H1 (cell line): Measurements from ENCODE around the gene CMTM1. TPM values are rescaled to one million over a fixed set of nuclear protein-coding genes. Genes with fewer than 3 reads are reported as not detected.

Experiments
- CTCF ChIA-PET: fragments of 300-600 bp; sonication (Branson Sonifier 250); formaldehyde crosslinking; loops from one replicate; lab custom pipeline; 2021; ENCODE audit not compliant: partially characterized antibody; lab: Charles Lee
- POLR2A ChIA-PET: fragments of 300-600 bp; sonication (Branson Sonifier 250); formaldehyde crosslinking; loops from one replicate; lab custom pipeline; 2021; ENCODE audit warnings: inconsistent platforms; ENCODE audit not compliant: partially characterized antibody; lab: Charles Lee
- DNase-seq, 2 experiments: peaks; one replicate each; pipeline versions ENCODE4 v3.0.0 to v3.0.0-alpha.2; 2010 to 2022; ENCODE audit warnings: low spot score in 2 of 2, low read depth in 1 of 2, mixed read lengths in 1 of 2
- FAIRE-seq: peaks from 2 replicates; lab custom pipeline; 2011; peaks lifted over from hg19 to GRCh38; lab: Jason Lieb, UNC
- H2AFZ ChIP-seq: 2 replicates; pipeline ENCODE4 v1.8.1; 2012; ENCODE audit warnings: low read length, inconsistent platforms
- H2AK5ac ChIP-seq: 2 replicates; pipeline ENCODE4 v1.6.1; 2013; ENCODE audit warnings: low read depth, low read length
- H2BK120ac ChIP-seq: replicated peaks from 2 replicates; pipeline ENCODE3; 2013; ENCODE audit warnings: low read depth, low read length, inconsistent platforms
- H2BK12ac ChIP-seq: 2 replicates; pipeline ENCODE4 v1.6.1; 2013; ENCODE audit warnings: low read depth, low read length
- H2BK15ac ChIP-seq: 2 replicates; pipeline ENCODE4 v1.6.1; 2013; ENCODE audit warnings: low read length
- H2BK20ac ChIP-seq: 2 replicates; pipeline ENCODE4 v1.6.1; 2013; ENCODE audit warnings: low read length
- H2BK5ac ChIP-seq: 2 replicates; pipeline ENCODE4 v1.6.1; 2013; ENCODE audit warnings: low read depth, low read length
- H3K14ac ChIP-seq: 2 replicates; pipeline ENCODE4 v1.6.1; 2013; ENCODE audit warnings: inconsistent platforms; ENCODE audit not compliant: insufficient read length
- H3K18ac ChIP-seq: 2 replicates; pipeline ENCODE4 v1.6.1; 2013; ENCODE audit warnings: low read length; ENCODE audit errors: extremely low read depth
- H3K23ac ChIP-seq: 2 replicates; pipeline ENCODE4 v1.6.1; 2013; ENCODE audit warnings: inconsistent platforms; ENCODE audit not compliant: insufficient read length
- H3K23me2 ChIP-seq: 2 replicates; pipeline ENCODE4 v1.6.1; 2013; ENCODE audit warnings: low read depth, low read length
- H3K27ac ChIP-seq: 2 replicates; pipeline ENCODE4 v1.6.1; 2011; ENCODE audit warnings: low read depth, low read length, inconsistent platforms
- H3K27me3 ChIP-seq, 4 experiments: replicated peaks in 1 of 4; 1 replicate in 1 of 4; 2 replicates in 3 of 4; pipeline versions ENCODE4 v1.6.1 to v1.8.1; 2011 to 2013; ENCODE audit warnings: low read length in 3 of 4, mild to moderate bottlenecking in 3 of 4, inconsistent platforms in 2 of 4, mixed read lengths in 2 of 4, moderate library complexity in 1 of 4; ENCODE audit not compliant: control insufficient read depth in 3 of 4, insufficient read depth in 3 of 4; ENCODE audit errors: extremely low read depth in 1 of 4
- H3K36me3 ChIP-seq, 4 experiments: 2 replicates each; pipeline versions ENCODE4 v1.6.1 to v1.8.1; 2011 to 2013; ENCODE audit warnings: mild to moderate bottlenecking in 4 of 4, low read length in 3 of 4, moderate library complexity in 2 of 4, control low read depth in 1 of 4, inconsistent platforms in 1 of 4; ENCODE audit not compliant: insufficient read depth in 4 of 4, control insufficient read depth in 2 of 4
- H3K4ac ChIP-seq: replicated peaks from 2 replicates; pipeline ENCODE3; 2013; ENCODE audit warnings: low read length, low read depth, mixed read lengths, inconsistent platforms; ENCODE audit not compliant: insufficient read length
- H3K4me1 ChIP-seq, 4 experiments: replicated peaks in 1 of 4; 1 replicate in 1 of 4; 2 replicates in 3 of 4; pipeline versions ENCODE4 v1.6.1 to v1.8.1; 2011 to 2013; ENCODE audit warnings: low read length in 3 of 4, inconsistent platforms in 2 of 4, mixed read lengths in 1 of 4; ENCODE audit not compliant: insufficient read depth in 4 of 4, control insufficient read depth in 3 of 4
- H3K4me2 ChIP-seq, 2 experiments: 2 replicates each; pipeline versions ENCODE4 v1.6.1 to v1.8.1; 2011 to 2013; ENCODE audit warnings: low read depth in 2 of 2, low read length in 2 of 2, control low read depth in 1 of 2, inconsistent platforms in 1 of 2, mild to moderate bottlenecking in 1 of 2; ENCODE audit not compliant: insufficient read depth in 1 of 2
- H3K4me3 ChIP-seq, 4 experiments: fragments of 200-600, 300-600 bp in 1 of 4; sonication (generic), shearing (Covaris generic), sonication (Bioruptor Twin) in 1 of 4; 2 replicates each; pipeline versions ENCODE4 v1.5.1 to v1.8.1; 2011 to 2016; ENCODE audit warnings: low read length in 4 of 4, low read depth in 3 of 4, control low read depth in 2 of 4, inconsistent platforms in 2 of 4, mild to moderate bottlenecking in 2 of 4, mixed read lengths in 1 of 4, moderate library complexity in 1 of 4; ENCODE audit not compliant: insufficient read depth in 2 of 4; ENCODE audit errors: extremely low read depth in 1 of 4
- H3K56ac ChIP-seq: replicated peaks from 2 replicates; pipeline ENCODE3; 2013; ENCODE audit warnings: low read depth, mild to moderate bottlenecking, mixed read lengths, low read length, inconsistent platforms; ENCODE audit not compliant: insufficient read length
- H3K79me1 ChIP-seq: 2 replicates; pipeline ENCODE4 v1.6.1; 2013; ENCODE audit warnings: low read depth, low read length, control low read depth
- H3K79me2 ChIP-seq, 2 experiments: 2 replicates each; pipeline versions ENCODE4 v1.6.1 to v1.8.1; 2012 to 2013; ENCODE audit warnings: low read length in 2 of 2, mild to moderate bottlenecking in 2 of 2, inconsistent platforms in 1 of 2; ENCODE audit not compliant: insufficient read depth in 2 of 2, control insufficient read depth in 1 of 2
- H3K9ac ChIP-seq, 4 experiments: replicated peaks in 1 of 4; 1 replicate in 1 of 4; 2 replicates in 3 of 4; pipeline versions ENCODE4 v1.6.1 to v1.8.1; 2011 to 2013; ENCODE audit warnings: low read depth in 3 of 4, low read length in 3 of 4, control low read depth in 2 of 4, mild to moderate bottlenecking in 2 of 4, moderate library complexity in 2 of 4, inconsistent platforms in 1 of 4; ENCODE audit errors: extremely low read depth in 1 of 4
- H3K9me3 ChIP-seq, 2 experiments: 2 replicates each; pipeline versions ENCODE4 v1.6.1 to v1.8.1; 2012 to 2013; ENCODE audit warnings: mild to moderate bottlenecking in 2 of 2, moderate library complexity in 2 of 2, control low read depth in 1 of 2, inconsistent platforms in 1 of 2, low read depth in 1 of 2, low read length in 1 of 2, mixed read lengths in 1 of 2; ENCODE audit not compliant: insufficient read depth in 2 of 2
- H4K20me1 ChIP-seq, 2 experiments: replicated peaks in 1 of 2; 2 replicates each; pipeline versions ENCODE3 to v1.8.1; 2011 to 2013; ENCODE audit warnings: inconsistent platforms in 2 of 2, low read length in 2 of 2, mild to moderate bottlenecking in 1 of 2; ENCODE audit not compliant: insufficient read depth in 2 of 2, control insufficient read depth in 1 of 2
- H4K5ac ChIP-seq: 2 replicates; pipeline ENCODE4 v1.6.1; 2013; ENCODE audit warnings: low read length, low read depth, mixed read lengths, inconsistent platforms; ENCODE audit not compliant: insufficient read length
- H4K8ac ChIP-seq: 2 replicates; pipeline ENCODE4 v1.8.0; 2013; ENCODE audit warnings: mild to moderate bottlenecking, moderate library complexity, low read length, inconsistent platforms; ENCODE audit not compliant: insufficient read depth; ENCODE audit errors: extremely low read depth
- H4K91ac ChIP-seq: replicated peaks from 2 replicates; pipeline ENCODE3; 2013; ENCODE audit warnings: low read length, mixed read lengths, inconsistent platforms; ENCODE audit not compliant: insufficient read length
- EZH2 ChIP-seq: fragments of 200-600 bp; sonication (generic); IDR thresholded peaks from 2 replicates; pipeline ENCODE4 v1.7.1; 2012; ENCODE audit warnings: low read depth, mild to moderate bottlenecking, moderate library complexity, low read length, inconsistent platforms; ENCODE audit not compliant: severe bottlenecking
- FOSL1 ChIP-seq: IDR thresholded peaks from 2 replicates; pipeline ENCODE4 v1.6.1; 2011; ENCODE audit warnings: mild to moderate bottlenecking, low read depth, low read length, moderate library complexity; ENCODE audit not compliant: insufficient read depth
- HDAC2 ChIP-seq, 2 experiments: fragments of 300-600 bp in 1 of 2; sonication (generic) in 1 of 2; IDR thresholded peaks; 2 replicates each; pipeline ENCODE4 v1.6.1; 2011 to 2012; ENCODE audit warnings: low read depth in 2 of 2, low read length in 2 of 2, mild to moderate bottlenecking in 2 of 2, moderate library complexity in 2 of 2, borderline replicate concordance in 1 of 2, inconsistent platforms in 1 of 2
- HDAC6 ChIP-seq: IDR thresholded peaks from one replicate; pipeline ENCODE4 v1.7.1; 2012; ENCODE audit warnings: low read depth, mild to moderate bottlenecking, inconsistent platforms, low read length, moderate library complexity
- KDM1A ChIP-seq: fragments of 200-600, 300-600 bp; sonication (generic); IDR thresholded peaks from 2 replicates; pipeline ENCODE4 v1.7.1; 2016; ENCODE audit warnings: mild to moderate bottlenecking, low read length, borderline replicate concordance
- MAX ChIP-seq: IDR thresholded peaks from 2 replicates; pipeline ENCODE4 v1.6.1; 2012; ENCODE audit warnings: inconsistent platforms
- NANOG ChIP-seq: IDR thresholded peaks from 2 replicates; pipeline ENCODE4 v1.6.1; 2011; ENCODE audit warnings: low read length, low read depth, mild to moderate bottlenecking, inconsistent platforms; ENCODE audit not compliant: insufficient read depth, poor library complexity, severe bottlenecking
- NRF1 ChIP-seq: IDR thresholded peaks from 2 replicates; pipeline ENCODE4 v1.6.1; 2011; ENCODE audit warnings: mild to moderate bottlenecking, low read depth, low read length, improper control_type of control experiment
- RXRA ChIP-seq: IDR thresholded peaks from 2 replicates; pipeline ENCODE4 v1.6.1; 2011; ENCODE audit warnings: low read depth, mild to moderate bottlenecking, low read length, moderate library complexity; ENCODE audit not compliant: insufficient read depth
- SIN3A ChIP-seq, 2 experiments: IDR thresholded peaks in 1 of 2; conservative IDR thresholded peaks in 1 of 2; 2 replicates each; pipeline ENCODE4 v1.6.1; 2011 to 2012; ENCODE audit warnings: low read length in 2 of 2, improper control_type of control experiment in 1 of 2, low read depth in 1 of 2, mild to moderate bottlenecking in 1 of 2
- SIRT6 ChIP-seq: IDR thresholded peaks from one replicate; pipeline ENCODE4 v1.7.1; 2012; ENCODE audit warnings: low read length, inconsistent platforms
- SP4 ChIP-seq: IDR thresholded peaks from 2 replicates; pipeline ENCODE4 v1.6.1; 2012; ENCODE audit warnings: low read length, inconsistent platforms
- TBP ChIP-seq: IDR thresholded peaks from 2 replicates; pipeline ENCODE4 v1.6.1; 2011; ENCODE audit warnings: low read depth, low read length, improper control_type of control experiment
- WGBS, 2 experiments: shearing (Covaris generic) in 1 of 2; methylation state at CpG; one replicate each; pipeline versions ENCODE4 v1.1.6 to v1.1.7; 2013 to 2015; ENCODE audit warnings: low lambda C conversion rate in 2 of 2, mixed read lengths in 2 of 2, inconsistent platforms in 1 of 2, low coverage in 1 of 2, missing lambda C conversion rate in 1 of 2; ENCODE audit not compliant: insufficient replicate concordance in 2 of 2, insufficient coverage in 1 of 2, insufficient read length in 1 of 2; ENCODE audit errors: extremely low coverage in 1 of 2, missing lambda C conversion rate in 1 of 2; 5-methylcytosine and 5-hydroxymethylcytosine counted together
- polyA plus RNA-seq, 7 experiments: library from polyadenylated mRNA; depleted of rRNA in 3 of 7; stranded (reverse) in 5 of 7; unstranded in 2 of 7; fragments of >200 nt in 5 of 7; fragments of 200-250 nt in 2 of 7; gene quantifications; 1 replicate in 5 of 7; 2 replicates in 1 of 7; 4 replicates in 1 of 7; pipeline versions ENCODE4 v1.2.1 to v1.2.3, GENCODE V29; 2011 to 2013; ENCODE audit warnings: missing spikeins in 2 of 7, mixed read lengths in 2 of 7
- total RNA-seq: library from RNA; stranded (reverse); fragmentation: NEBNext Ultra II Directional; extraction: Animal tissue kit (Norgen Biotek cat#: 25700); gene quantifications from 2 replicates; pipeline ENCODE4 v1.2.1, GENCODE V29; 2021

Gene CMTM1
- total and polyA plus RNA-seq, 2 of the 8 experiments (the other 6 are each of a cell fraction or from before 2014, with no cell fraction given): 1.2 to 2.0 TPM

GRCh38 chr16:66598111-66598510 is 31.9 kb downstream of the CMTM1 start:
- H3K14ac ChIP-seq: no peak overlapping the region
- H2BK12ac ChIP-seq: no peak overlapping the region
- 85% methylated on average over 3 of the region's 3 CpGs; no CpG with 5 or more reads in 1 of the 2 experiments for WGBS, 2 experiments
- H2BK15ac ChIP-seq: no peak overlapping the region
- no peak for DNase-seq
- no peaks in the 10 kb centered on the region for H3K79me2 ChIP-seq
- no peak overlapping the region for H4K8ac ChIP-seq
- H2AK5ac ChIP-seq: no peak overlapping the region
- no peaks in the 10 kb centered on the region for H3K36me3 ChIP-seq
- no peak overlapping the region for H2BK120ac ChIP-seq
- no peak overlapping the region for H2BK20ac ChIP-seq
- H3K27ac ChIP-seq: no peak overlapping the region
- H4K20me1 ChIP-seq: no peaks in the 10 kb centered on the region
- H3K79me1 ChIP-seq: no peaks in the 10 kb centered on the region
- H2BK5ac ChIP-seq: no peak overlapping the region
- no peak overlapping the region for H3K56ac ChIP-seq
- H3K4me1 ChIP-seq: no peaks in the 10 kb centered on the region
- H3K23ac ChIP-seq: no peak overlapping the region
- H3K27me3 ChIP-seq: no peaks in the 10 kb centered on the region
- H3K9me3 ChIP-seq: no peaks in the 10 kb centered on the region
- H3K4me3 ChIP-seq: no peak overlapping the region
- H3K23me2 ChIP-seq: peaks cover 2% of the 10 kb centered on the region; the same call in 1 of the 2 replicates
- H3K4me2 ChIP-seq: no peak overlapping the region
- H4K91ac ChIP-seq: no peak overlapping the region
- H2AFZ ChIP-seq: no peak overlapping the region
- no peak for FAIRE-seq
- POLR2A ChIA-PET: interaction anchor here (1.2 kb wide), 1 partner anchor 10 kb away, joined by 4 read pairs; no protein-coding TSS in a partner anchor
- CTCF ChIA-PET: interaction anchor here (1.3 to 2.2 kb wide), 3 partner anchors 9 to 191 kb away, joined by 4 to 12 read pairs (median 4); no protein-coding TSS in a partner anchor
- H3K4ac ChIP-seq: no peak overlapping the region
- H4K5ac ChIP-seq: no peak overlapping the region
- H3K18ac ChIP-seq: no peak overlapping the region
- no peak overlapping the region for H3K9ac ChIP-seq
- TF ChIP-seq RXRA: no peak
- no peak for TF ChIP-seq EZH2
- no peak for TF ChIP-seq NRF1
- TF ChIP-seq SIN3A (conservative IDR thresholded peaks at IDR 0.05 in 1 of 2, IDR thresholded peaks at IDR 0.05 in 1 of 2; ENCODE audit: low read depth in 1 of 2, low read length in 2 of 2): no peak
- TF ChIP-seq MAX: no peak
- TF ChIP-seq FOSL1: no peak
- TF ChIP-seq KDM1A: no peak
- no peak for TF ChIP-seq SP4
- no peak for TF ChIP-seq SIRT6
- TF ChIP-seq HDAC2 (IDR thresholded peaks at IDR 0.05; ENCODE audit: borderline replicate concordance in 1 of 2, low read depth in 2 of 2, low read length in 2 of 2): no peak
- TF ChIP-seq HDAC6: no peak
- TF ChIP-seq TBP: no peak
- no peak for TF ChIP-seq NANOG
